Testis (tissue), 2 donors: Measurements from ENCODE around the gene ROBO1.

Experiments
- CTCF ChIP-seq, 3 experiments: fragments of 450-650 bp in 2 of 3; fragments of 200-600 bp in 1 of 3; sonication (generic) in 1 of 3; IDR thresholded peaks; one replicate each; pipeline ENCODE4 v1.5.1; 2016 to 2019; ENCODE audit warnings: antibody characterized with exemption in 3 of 3, mild to moderate bottlenecking in 2 of 3, moderate library complexity in 1 of 3
- POLR2A ChIP-seq: fragments of 450-650 bp; IDR thresholded peaks from one replicate; pipeline ENCODE4 v1.6.1; 2017; ENCODE audit warnings: antibody characterized with exemption, mild to moderate bottlenecking, moderate library complexity

DNA sequence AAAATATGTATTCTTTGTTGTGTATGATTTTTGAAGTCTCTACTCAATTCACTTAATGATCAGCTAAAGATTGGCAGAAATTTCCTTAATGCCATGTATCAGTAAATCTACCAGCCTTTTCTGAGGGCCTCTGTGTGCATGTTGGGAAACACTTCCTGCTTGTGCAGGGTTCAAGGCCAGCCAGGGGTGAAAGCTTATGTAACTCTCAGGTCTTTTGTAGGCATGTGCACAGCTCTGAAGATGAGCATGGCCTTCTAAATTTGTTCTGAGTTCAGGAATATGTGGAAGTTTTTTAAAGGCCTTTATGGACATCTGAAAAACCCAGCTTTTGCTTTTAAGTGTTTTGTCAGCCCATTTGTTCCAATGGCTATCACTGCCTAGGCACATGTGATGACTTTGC is 82.7 kb downstream of the ROBO1 start:
- no peak for TF ChIP-seq CTCF (IDR thresholded peaks at IDR 0.05)
- TF ChIP-seq POLR2A, result no peak
